ENCODE results near the gene TRAF3.
"Not testable (repeated sequence)": the region's sequence is repeated elsewhere in the genome, so short reads cannot be mapped to it uniquely, and the experiment has no call there.

Gene TRAF3

GRCh38 chr14:102806447-102806846 lies 29.2 kb downstream of the TRAF3 start:
- DNase-seq: no peak

- DNase-seq: no peak
Measured at GRCh38 chr14:102807013-102807406, 29.8 kb downstream of the TRAF3 start.

- DNase-seq: no peak
Measured at GRCh38 chr14:102809870-102810269, 32.6 kb downstream of the TRAF3 start.

- no peak for DNase-seq
Measured at GRCh38 chr14:102810523-102810922, 33.3 kb downstream of the TRAF3 start.

- no peak for DNase-seq
Measured at GRCh38 chr14:102811254-102811963, 34.2 kb downstream of the TRAF3 start.

GRCh38 chr14:102811971-102812370 lies 34.7 kb downstream of the TRAF3 start:
- no peak for DNase-seq

- DNase-seq: no peak
Measured at GRCh38 chr14:102813691-102814090, 36.4 kb downstream of the TRAF3 start.

GRCh38 chr14:102817318-102817717 lies 40.1 kb downstream of the TRAF3 start:
- DNase-seq: no peak

- DNase-seq: peak in 3 of 4 experiments; percentile 21 to 40 (median 27)
Measured at GRCh38 chr14:102817942-102818940, 41.0 kb downstream of the TRAF3 start.

- DNase-seq: peak in 1 of 4 experiments; percentile 8
Measured at GRCh38 chr14:102819176-102819628, 42.0 kb downstream of the TRAF3 start.

- no peak for DNase-seq
Measured at GRCh38 chr14:102819747-102820330, 42.6 kb downstream of the TRAF3 start.

- DNase-seq: no peak
Measured at GRCh38 chr14:102821252-102821651, 44.0 kb downstream of the TRAF3 start.

GRCh38 chr14:102822311-102822863 lies 45.1 kb downstream of the TRAF3 start:
- no peak for DNase-seq

GRCh38 chr14:102822887-102823286 lies 45.6 kb downstream of the TRAF3 start:
- not testable (repeated sequence) for DNase-seq

- no peak for DNase-seq
Measured at GRCh38 chr14:102823546-102823945, 46.3 kb downstream of the TRAF3 start.

- no peak for DNase-seq
Measured at GRCh38 chr14:102824832-102825231, 47.6 kb downstream of the TRAF3 start.

GRCh38 chr14:102825307-102826095 lies 48.3 kb downstream of the TRAF3 start:
- DNase-seq: no peak

- DNase-seq: no peak
Measured at GRCh38 chr14:102826161-102826560, 48.9 kb downstream of the TRAF3 start.

- DNase-seq: no peak
Measured at GRCh38 chr14:102826751-102827675, 49.8 kb downstream of the TRAF3 start.

GRCh38 chr14:102827716-102828115 lies 50.5 kb downstream of the TRAF3 start:
- DNase-seq: no peak

GRCh38 chr14:102828151-102828550 lies 50.9 kb downstream of the TRAF3 start:
- no peak for DNase-seq

Data from suppressor macrophage (primary cell).